GM18511 (cell line): ENCODE results near the gene SRGAP3.

Source experiments
- ATAC-seq: cut with Tn5 transposase; IDR thresholded peaks from one replicate; pipeline ENCODE4 v1.9.1; 2021; ENCODE audit warnings: mild to moderate bottlenecking, moderate library complexity; ENCODE audit not compliant: unreplicated experiment

SRGAP3 gene

GRCh38 chr3:9026320-9027045 lies 223.0 kb downstream of the SRGAP3 start:
- no peak for ATAC-seq

GRCh38 chr3:9024341-9024740 lies 225.1 kb downstream of the SRGAP3 start:
- ATAC-seq = no peak

GRCh38 chr3:9023226-9023590 lies 226.2 kb downstream of the SRGAP3 start:
- no peak for ATAC-seq

GRCh38 chr3:9022305-9023225 lies 226.9 kb downstream of the SRGAP3 start:
- ATAC-seq = no peak

GRCh38 chr3:9021271-9022009 lies 228.0 kb downstream of the SRGAP3 start:
- no peak for ATAC-seq

- ATAC-seq = no peak
Observed at GRCh38 chr3:9020426-9020825, 229.0 kb downstream of the SRGAP3 start.

- no peak for ATAC-seq
Observed at GRCh38 chr3:9019259-9019961, 230.0 kb downstream of the SRGAP3 start.

- no peak for ATAC-seq
Observed at GRCh38 chr3:9015250-9015649, 234.2 kb downstream of the SRGAP3 start.

GRCh38 chr3:9013782-9014563 lies 235.5 kb downstream of the SRGAP3 start:
- no peak for ATAC-seq

- no peak for ATAC-seq
Observed at GRCh38 chr3:9012521-9012920, 236.9 kb downstream of the SRGAP3 start.

GRCh38 chr3:9009976-9010545 lies 239.4 kb downstream of the SRGAP3 start:
- no peak for ATAC-seq

- no peak for ATAC-seq
Observed at GRCh38 chr3:9008550-9009255, 240.7 kb downstream of the SRGAP3 start.

GRCh38 chr3:9007928-9008327 lies 241.5 kb downstream of the SRGAP3 start:
- ATAC-seq = no peak

- no peak for ATAC-seq
Observed at GRCh38 chr3:9007213-9007612, 242.2 kb downstream of the SRGAP3 start.

- ATAC-seq = no peak
Observed at GRCh38 chr3:9000041-9000440, 249.4 kb downstream of the SRGAP3 start.

GRCh38 chr3:8997151-8997550 lies 252.3 kb downstream of the SRGAP3 start:
- no peak for ATAC-seq

GRCh38 chr3:8996681-8997121 lies 252.7 kb downstream of the SRGAP3 start:
- ATAC-seq = no peak

GRCh38 chr3:8996216-8996615 lies 253.2 kb downstream of the SRGAP3 start:
- no peak for ATAC-seq

GRCh38 chr3:8994226-8994625 lies 255.2 kb downstream of the SRGAP3 start:
- ATAC-seq = no peak
